Esophagus muscularis mucosa (tissue), 4 donors: ENCODE measurements around the gene PLD1. TPM values are rescaled to one million over a fixed set of nuclear protein-coding genes. Genes with fewer than 3 reads are reported as not detected.
A peak's percentile ranks its signal among the peaks of the same experiment; 100 is the strongest.

Experiments used
- DNase-seq: peaks from one replicate; pipeline ENCODE4 v3.0.0-alpha.2; 2017; ENCODE audit errors: extremely low spot score
- H3K27ac ChIP-seq, 4 donors: fragments of 200-600 bp; sonication (generic); replicated peaks in 1 of 4; 1 replicate in 3 of 4; 2 replicates in 1 of 4; pipeline ENCODE4 v1.5.1; 2016 to 2019; ENCODE audit warnings: mild to moderate bottlenecking in 1 of 4
- H3K27me3 ChIP-seq, 4 donors: fragments of 200-600 bp; sonication (generic); one replicate each; pipeline versions ENCODE4 v1.5.1 to v1.6.0; 2016 to 2019
- H3K36me3 ChIP-seq, 4 donors: fragments of 200-600 bp; sonication (generic); one replicate each; pipeline ENCODE4 v1.5.1; 2016 to 2019
- H3K4me1 ChIP-seq, 4 donors: fragments of 200-600 bp; sonication (generic); one replicate each; pipeline ENCODE4 v1.5.1; 2016 to 2019
- H3K4me3 ChIP-seq, 4 donors: fragments of 200-600 bp; sonication (generic); 1 replicate in 2 of 4; 2 replicates in 2 of 4; pipeline ENCODE4 v1.5.1; 2016 to 2019; ENCODE audit warnings: mild to moderate bottlenecking in 4 of 4, moderate library complexity in 1 of 4
- H3K9me3 ChIP-seq, 4 donors: fragments of 200-600 bp; sonication (generic); 1 replicate in 3 of 4; 2 replicates in 1 of 4; pipeline ENCODE4 v1.5.1; 2016 to 2019
- EP300 ChIP-seq: sonication (generic); formaldehyde crosslinking; IDR thresholded peaks from one replicate; pipeline ENCODE4 v1.6.1; 2017; ENCODE audit warnings: antibody characterized with exemption
- POLR2A ChIP-seq: fragments of 450-650 bp; IDR thresholded peaks from one replicate; pipeline ENCODE4 v1.6.1; 2017; ENCODE audit warnings: antibody characterized with exemption, moderate library complexity, mild to moderate bottlenecking, low read depth
- POLR2AphosphoS5 ChIP-seq, 2 donors: sonication (generic); formaldehyde crosslinking; IDR thresholded peaks; one replicate each; pipeline ENCODE4 v1.6.1; 2017; ENCODE audit warnings: antibody characterized with exemption in 2 of 2
- WGBS: methylation state at CpG from one replicate; pipeline ENCODE4 v1.1.5; 2018; 5-methylcytosine and 5-hydroxymethylcytosine counted together
- intact Hi-C: fragments of 100-400 bp; cut with DNase I; formaldehyde crosslinking; loops from one replicate; pipeline ENCODE4 v1.15.1; 2023
- total RNA-seq, 4 donors: library from RNA; depleted of rRNA; stranded (reverse); fragments of >200 nt; gene quantifications; one replicate each; pipeline versions ENCODE4 v1.1.0 to v1.2.1, GENCODE V29; 2016
- TF ChIP-seq, protein P1 (sequence below), 3 experiments: fragments of 200-600 bp in 2 of 3; fragments of 450-650 bp in 1 of 3; sonication (generic) in 2 of 3; IDR thresholded peaks; one replicate each; pipeline ENCODE4 v1.5.1; 2017 to 2019; ENCODE audit warnings: antibody characterized with exemption in 3 of 3, mild to moderate bottlenecking in 2 of 3, moderate library complexity in 1 of 3

PLD1 gene
- total RNA-seq, 4 donors from 2014 or later, result 12.4 to 21.1 (median 18.5) TPM

- intact Hi-C loops, result no loop called here
- Histone ChIP-seq H3K4me3 (no peak overlapping the region), H3K27me3 (no peaks in the 10 kb centered on the region), H3K9me3 (peaks cover 0 to 10% (median 3%) of the 10 kb centered on the region in 4 donors), H3K36me3 (peaks cover 0 to 28% (median 6%) of the 10 kb centered on the region in 4 donors), H3K4me1 (no peaks in the 10 kb centered on the region), H3K27ac (no peak overlapping the region)
- 69% methylated on average over 2 of the region's 2 CpGs for WGBS
- no peak for TF ChIP-seq EP300
- TF ChIP-seq, protein P1, sequence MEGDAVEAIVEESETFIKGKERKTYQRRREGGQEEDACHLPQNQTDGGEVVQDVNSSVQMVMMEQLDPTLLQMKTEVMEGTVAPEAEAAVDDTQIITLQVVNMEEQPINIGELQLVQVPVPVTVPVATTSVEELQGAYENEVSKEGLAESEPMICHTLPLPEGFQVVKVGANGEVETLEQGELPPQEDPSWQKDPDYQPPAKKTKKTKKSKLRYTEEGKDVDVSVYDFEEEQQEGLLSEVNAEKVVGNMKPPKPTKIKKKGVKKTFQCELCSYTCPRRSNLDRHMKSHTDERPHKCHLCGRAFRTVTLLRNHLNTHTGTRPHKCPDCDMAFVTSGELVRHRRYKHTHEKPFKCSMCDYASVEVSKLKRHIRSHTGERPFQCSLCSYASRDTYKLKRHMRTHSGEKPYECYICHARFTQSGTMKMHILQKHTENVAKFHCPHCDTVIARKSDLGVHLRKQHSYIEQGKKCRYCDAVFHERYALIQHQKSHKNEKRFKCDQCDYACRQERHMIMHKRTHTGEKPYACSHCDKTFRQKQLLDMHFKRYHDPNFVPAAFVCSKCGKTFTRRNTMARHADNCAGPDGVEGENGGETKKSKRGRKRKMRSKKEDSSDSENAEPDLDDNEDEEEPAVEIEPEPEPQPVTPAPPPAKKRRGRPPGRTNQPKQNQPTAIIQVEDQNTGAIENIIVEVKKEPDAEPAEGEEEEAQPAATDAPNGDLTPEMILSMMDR (IDR thresholded peaks at IDR 0.05), result peak in 2 of 3 experiments; percentile 26 to 43
- no peak for TF ChIP-seq POLR2A
- no peak for DNase-seq
Measured at GRCh38 chr3:171704002-171704401, 106.3 kb downstream of the PLD1 start.

DNA sequence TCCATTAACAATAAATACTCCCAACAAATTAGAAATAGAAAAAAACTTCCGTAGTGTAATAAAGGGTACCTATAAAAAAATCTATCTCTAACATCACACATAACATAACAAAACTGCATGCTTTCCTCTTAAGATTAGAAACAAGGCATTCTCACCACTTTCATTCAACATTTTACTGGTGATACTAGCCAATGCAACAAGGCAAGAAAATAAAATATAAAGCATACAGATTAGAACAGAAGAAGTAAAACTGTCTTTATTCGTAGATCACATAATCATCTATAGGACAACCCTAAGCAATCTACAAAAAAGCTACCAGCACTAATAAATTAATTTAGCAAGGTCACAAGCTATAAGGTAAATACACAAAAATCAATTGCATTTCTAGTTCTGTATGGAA, 107.1 kb downstream of the PLD1 start:
- 96% methylated on average over 2 of the region's 2 CpGs for WGBS
- intact Hi-C loops, result no loop called here

DNA sequence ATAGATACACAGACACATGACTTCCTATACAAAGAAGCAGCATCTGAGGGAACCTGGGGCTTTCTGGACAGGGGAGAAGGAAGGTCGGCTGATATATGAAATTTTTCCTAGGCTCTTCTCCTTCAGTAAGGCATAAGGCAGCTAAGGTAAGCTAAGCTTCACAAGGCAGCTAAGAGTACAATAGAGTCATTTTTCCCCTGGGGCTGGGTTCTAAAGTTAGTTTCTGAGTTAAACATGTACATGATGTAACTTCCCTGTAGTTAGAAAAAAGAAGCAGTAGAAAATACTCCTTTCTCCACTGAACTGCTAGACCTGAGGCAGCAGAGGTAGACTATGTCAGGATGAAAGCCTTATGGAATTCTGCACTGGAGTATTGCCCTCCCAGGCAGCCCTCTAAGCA, 109.6 kb downstream of the PLD1 start:
- TF ChIP-seq EP300, result no peak
- TF ChIP-seq, protein P1 (IDR thresholded peaks at IDR 0.05), result no peak
- TF ChIP-seq POLR2AphosphoS5 (IDR thresholded peaks at IDR 0.05), result no peak
- no peak for TF ChIP-seq POLR2A
- H3K4me1 ChIP-seq, result peaks cover 3 to 7% (median 5%) of the 10 kb centered on the region in 4 donors
- intact Hi-C loops, result no loop called here
- no peak overlapping the region for H3K4me3 ChIP-seq
- H3K27ac ChIP-seq, result no peak overlapping the region
- peaks cover 0 to 10% (median 3%) of the 10 kb centered on the region in 4 donors for H3K9me3 ChIP-seq
- peaks cover 0 to 24% (median 8%) of the 10 kb centered on the region in 4 donors for H3K36me3 ChIP-seq
- DNase-seq, result no peak
- 75% methylated on average over 1 of the region's 1 CpG for WGBS
- no peaks in the 10 kb centered on the region for H3K27me3 ChIP-seq

More for the DNA sequence above, 107.1 kb downstream of the PLD1 start:
- Histone ChIP-seq H3K27ac (no peak overlapping the region), H3K27me3 (no peaks in the 10 kb centered on the region), H3K4me3 (no peak overlapping the region), H3K36me3 (peaks cover 0 to 23% (median 7%) of the 10 kb centered on the region in 4 donors), H3K9me3 (peaks cover 0 to 10% (median 3%) of the 10 kb centered on the region in 4 donors), H3K4me1 (no peaks in the 10 kb centered on the region)
- no peak for DNase-seq
- no peak for TF ChIP-seq POLR2AphosphoS5 (IDR thresholded peaks at IDR 0.05)

DNA sequence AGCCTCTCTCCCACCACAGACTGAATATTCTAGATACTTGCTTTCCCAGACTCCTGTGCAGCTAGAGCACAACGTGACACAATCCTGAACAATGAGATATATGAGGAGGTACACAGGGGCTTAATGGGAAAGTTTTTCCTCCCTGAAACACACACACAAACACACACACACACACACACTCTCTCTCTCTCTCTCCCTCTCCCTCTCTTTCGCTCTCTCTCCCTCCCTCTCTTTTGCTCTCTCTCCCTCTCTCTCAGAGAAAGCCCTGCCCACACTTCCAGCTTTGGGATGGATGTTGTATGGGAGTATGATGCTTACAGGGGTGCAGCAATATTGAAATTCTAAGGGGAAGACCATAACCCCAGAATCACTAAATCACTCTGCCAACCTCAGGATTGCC, 110.1 kb downstream of the PLD1 start:
- DNase-seq, result no peak
- H3K27ac ChIP-seq, result no peak overlapping the region
- peaks cover 0 to 24% (median 8%) of the 10 kb centered on the region in 4 donors for H3K36me3 ChIP-seq
- intact Hi-C loops, result no loop called here
- H3K27me3 ChIP-seq, result no peaks in the 10 kb centered on the region
- no peak overlapping the region for H3K4me3 ChIP-seq
- peaks cover 0 to 10% (median 3%) of the 10 kb centered on the region in 4 donors for H3K9me3 ChIP-seq
- peaks cover 3 to 11% (median 10%) of the 10 kb centered on the region in 4 donors for H3K4me1 ChIP-seq
- WGBS, result 92% methylated on average over 2 of the region's 2 CpGs
- no peak for TF ChIP-seq POLR2AphosphoS5 (IDR thresholded peaks at IDR 0.05)
- TF ChIP-seq, protein P1 (IDR thresholded peaks at IDR 0.05), result no peak
- TF ChIP-seq EP300, result no peak

DNA sequence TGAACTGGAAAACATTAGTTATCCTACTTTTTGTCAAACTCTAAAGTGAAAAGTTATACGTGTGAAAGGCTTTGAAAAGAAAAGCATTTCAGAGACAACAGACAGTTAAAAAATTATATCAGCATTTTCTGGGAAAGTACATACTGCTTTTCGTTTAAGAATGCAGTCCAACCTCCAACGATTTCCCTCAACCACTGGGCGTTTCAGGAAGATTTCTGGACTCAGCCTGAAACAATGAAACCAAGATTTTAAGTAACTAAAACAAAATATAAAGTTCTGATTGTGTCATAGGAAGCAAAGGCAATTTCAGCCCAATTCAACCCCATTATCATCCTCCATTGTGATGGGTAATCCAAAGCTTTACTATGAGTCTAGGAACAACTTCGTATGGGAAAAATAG, 110.7 kb downstream of the PLD1 start:
- Histone ChIP-seq H3K9me3 (peaks cover 0 to 10% (median 3%) of the 10 kb centered on the region in 4 donors), H3K4me3 (no peak overlapping the region), H3K4me1 (peaks cover 3 to 16% (median 16%) of the 10 kb centered on the region in 4 donors), H3K36me3 (peaks cover 0 to 20% (median 4%) of the 10 kb centered on the region in 4 donors), H3K27me3 (no peaks in the 10 kb centered on the region), H3K27ac (no peak overlapping the region)
- intact Hi-C loops, result loop anchor here (5.0 kb wide), 2 partner anchors 37 to 63 kb away; no protein-coding TSS in a partner anchor
- no peak for DNase-seq
- 64% methylated on average over 5 of the region's 5 CpGs for WGBS
- no peak for TF ChIP-seq POLR2AphosphoS5 (IDR thresholded peaks at IDR 0.05)
- TF ChIP-seq POLR2A, result no peak
- TF ChIP-seq, protein P1 (IDR thresholded peaks at IDR 0.05), result no peak
- no peak for TF ChIP-seq EP300
